Liver (tissue), 9 donors: ENCODE measurements around the gene TAAR9. TPM values are rescaled to one million over a fixed set of nuclear protein-coding genes. Genes with fewer than 3 reads are reported as not detected.
"Not testable (repeated sequence)": the region's sequence is repeated elsewhere in the genome, so short reads cannot be mapped to it uniquely, and the experiment has no call there.

Experiments used
- DNase-seq: peaks from one replicate; pipeline ENCODE4 v3.0.0-alpha.2; 2017; ENCODE audit warnings: low spot score
- H3K27ac ChIP-seq, 2 donors: one replicate each; pipeline ENCODE4 v1.7.0; 2013; ENCODE audit warnings: inconsistent platforms in 2 of 2, low read length in 2 of 2, control low read depth in 1 of 2, low read depth in 1 of 2, mild to moderate bottlenecking in 1 of 2
- H3K27me3 ChIP-seq, 4 donors: one replicate each; pipeline versions ENCODE4 v1.6.1 to v1.7.0; 2013; ENCODE audit warnings: low read length in 3 of 4, inconsistent platforms in 1 of 4, mild to moderate bottlenecking in 1 of 4, moderate library complexity in 1 of 4; ENCODE audit not compliant: control insufficient read depth in 4 of 4, insufficient read depth in 4 of 4
- H3K36me3 ChIP-seq, 4 donors: one replicate each; pipeline versions ENCODE4 v1.6.1 to v1.7.0; 2013; ENCODE audit warnings: low read length in 3 of 4, mild to moderate bottlenecking in 3 of 4, low read depth in 1 of 4, moderate library complexity in 1 of 4; ENCODE audit not compliant: control insufficient read depth in 4 of 4, insufficient read depth in 3 of 4
- H3K4me1 ChIP-seq, 4 donors: one replicate each; pipeline versions ENCODE4 v1.6.1 to v1.7.0; 2013; ENCODE audit warnings: low read length in 3 of 4, mild to moderate bottlenecking in 3 of 4, moderate library complexity in 1 of 4; ENCODE audit not compliant: control insufficient read depth in 4 of 4, insufficient read depth in 4 of 4
- H3K4me3 ChIP-seq, 3 donors: one replicate each; pipeline versions ENCODE4 v1.6.1 to v1.7.0; 2013; ENCODE audit warnings: low read length in 3 of 3, control low read depth in 1 of 3, low read depth in 1 of 3, mild to moderate bottlenecking in 1 of 3
- H3K9ac ChIP-seq, 2 donors: one replicate each; pipeline ENCODE4 v1.7.0; 2013; ENCODE audit warnings: low read length in 2 of 2, mild to moderate bottlenecking in 2 of 2, moderate library complexity in 2 of 2, control low read depth in 1 of 2, low read depth in 1 of 2
- H3K9me3 ChIP-seq, 4 donors: one replicate each; pipeline versions ENCODE4 v1.6.1 to v1.7.0; 2013; ENCODE audit warnings: low read length in 3 of 4; ENCODE audit not compliant: control insufficient read depth in 4 of 4
- ATF3 ChIP-seq: IDR thresholded peaks from 2 replicates; pipeline ENCODE4 v1.6.1; 2016; ENCODE audit warnings: antibody characterized with exemption
- EGR1 ChIP-seq, 2 donors: IDR thresholded peaks; 2 replicates each; pipeline ENCODE4 v1.6.1; 2016 to 2018; ENCODE audit warnings: antibody characterized with exemption in 2 of 2, low read depth in 2 of 2
- FOXA1 ChIP-seq: IDR thresholded peaks from 2 replicates; pipeline ENCODE4 v1.6.1; 2016; ENCODE audit warnings: antibody characterized with exemption
- FOXA2 ChIP-seq: IDR thresholded peaks from 2 replicates; pipeline ENCODE4 v1.6.1; 2016; ENCODE audit warnings: antibody characterized with exemption
- HNF4A ChIP-seq, 2 donors: conservative IDR thresholded peaks; 2 replicates each; pipeline ENCODE4 v1.6.1; 2016; ENCODE audit warnings: antibody characterized with exemption in 2 of 2, mild to moderate bottlenecking in 2 of 2
- HNF4G ChIP-seq: IDR thresholded peaks from 2 replicates; pipeline ENCODE4 v1.6.1; 2016; ENCODE audit warnings: antibody characterized with exemption
- NR2F2 ChIP-seq: IDR thresholded peaks from 2 replicates; pipeline ENCODE4 v1.6.1; 2016; ENCODE audit warnings: antibody characterized with exemption
- REST ChIP-seq: IDR thresholded peaks from 2 replicates; pipeline ENCODE4 v1.6.1; 2016; ENCODE audit warnings: antibody characterized with exemption, mild to moderate bottlenecking
- RXRA ChIP-seq, 2 donors: IDR thresholded peaks; 2 replicates each; pipeline ENCODE4 v1.6.1; 2017 to 2018; ENCODE audit warnings: antibody characterized with exemption in 2 of 2, mild to moderate bottlenecking in 1 of 2
- TAF1 ChIP-seq: conservative IDR thresholded peaks from 2 replicates; pipeline ENCODE4 v1.6.1; 2016; ENCODE audit warnings: antibody characterized with exemption, mild to moderate bottlenecking
- ZBTB33 ChIP-seq: IDR thresholded peaks from 2 replicates; pipeline ENCODE4 v1.6.1; 2016; ENCODE audit warnings: antibody characterized with exemption
- WGBS: extraction: QIAGEN DNeasy Blood & Tissue Kit; methylation state at CpG from one replicate; pipeline ENCODE4 v1.1.7; 2013; 5-methylcytosine and 5-hydroxymethylcytosine counted together
- polyA plus RNA-seq, 2 donors: library from polyadenylated mRNA; stranded (reverse) in 1 of 2; unstranded in 1 of 2; fragments of 200-250 nt in 1 of 2; fragments of >200 nt in 1 of 2; fragmentation: Nextera tagmentation in 1 of 2; extraction: Ambion mirVana in 1 of 2; gene quantifications; one replicate each; pipeline versions ENCODE4 v1.2.1 to v1.2.3, GENCODE V29; 2013 to 2015
- total RNA-seq, 2 donors: library from RNA; depleted of rRNA; stranded (reverse); fragments of >200 nt; gene quantifications; one replicate each; pipeline ENCODE4 v1.2.3, GENCODE V29; 2014
- donor health status: healthy.
- donor health status: healthy.
- donor health status: healthy.
- donor health status: healthy.
- donor health status: healthy.

The TAAR9 gene
- total and polyA plus RNA-seq, 4 donors, result not detected

- Histone ChIP-seq H3K9me3 (no peaks in the 10 kb centered on the region), H3K27me3 (no peaks in the 10 kb centered on the region), H3K27ac (no peak within 1 kb of the TSS), H3K4me3 (no peak within 1 kb of the TSS), H3K4me1 (no peaks in the 10 kb centered on the region), H3K9ac (no peak within 1 kb of the TSS), H3K36me3 (no peaks in the 10 kb centered on the region)
- TF ChIP-seq FOXA2 (no peak), ATF3 (no peak), REST (no peak), ZBTB33 (no peak), HNF4G (no peak)
- DNase-seq, result no peak
- WGBS, result 93% methylated on average over 2 of the region's 2 CpGs
Observed at GRCh38 chr6:132552372-132552771, 14.3 kb downstream of the TAAR9 start, which contains the start of gene TAAR8. TSS of gene TAAR8 (plus strand) at chr6:132552672. CDS start at chr6:132552693, 21 bp downstream.

- H3K4me1 ChIP-seq, H3K27me3 ChIP-seq, H3K9me3 ChIP-seq, H3K27ac ChIP-seq, DNase-seq, H3K9ac ChIP-seq, H3K36me3 ChIP-seq, H3K4me3 ChIP-seq: not testable (repeated sequence)
- WGBS, result 74% methylated on average over 3 of the region's 3 CpGs
Observed at GRCh38 chr6:132560087-132560486, 22.0 kb downstream of the TAAR9 start.

- Histone ChIP-seq H3K27me3 (peaks cover 0 to 5% (median 0%) of the 10 kb centered on the region in 4 donors), H3K9ac (no peak overlapping the region), H3K9me3 (no peaks in the 10 kb centered on the region), H3K4me1 (no peaks in the 10 kb centered on the region), H3K4me3 (no peak overlapping the region), H3K27ac (no peak overlapping the region), H3K36me3 (no peaks in the 10 kb centered on the region)
- whole genome bisulfite sequencing, result 87% methylated on average over 6 of the region's 6 CpGs
- TF ChIP-seq FOXA2, result no peak
- TF ChIP-seq FOXA1, result no peak
- no peak for TF ChIP-seq RXRA (IDR thresholded peaks at IDR 0.05)
- no peak for TF ChIP-seq NR2F2
- no peak for TF ChIP-seq EGR1 (IDR thresholded peaks at IDR 0.05; ENCODE audit: low read depth in 2 of 2)
- TF ChIP-seq REST, result no peak
- no peak for TF ChIP-seq HNF4G
- TF ChIP-seq HNF4A (conservative IDR thresholded peaks at IDR 0.05), result no peak
- TF ChIP-seq TAF1, result no peak
- no peak for DNase-seq
Observed at GRCh38 chr6:132566404-132566803, 28.3 kb downstream of the TAAR9 start.
